ENCODE results near the gene AASDHPPT. TPM values are rescaled to one million over a fixed set of nuclear protein-coding genes. Genes with fewer than 3 reads are reported as not detected.

Gene AASDHPPT
- total RNA-seq, 1 donor from 2014 or later, result 27.6 TPM

- ATAC-seq (no peak), DNase-seq (no peak)
- no peaks in the 10 kb centered on the region for H3K4me1 ChIP-seq
- no peaks in the 10 kb centered on the region for H3K9me3 ChIP-seq
- no peak for TF ChIP-seq CTCF (IDR thresholded peaks at IDR 0.05)
- no peaks in the 10 kb centered on the region for H3K27me3 ChIP-seq (ENCODE audit: low read depth)
- H3K27ac ChIP-seq, result no peak overlapping the region
- intact Hi-C loops (cut with DNase I), result no loop called here
- peaks cover 22% of the 10 kb centered on the region for H3K36me3 ChIP-seq
- H3K4me3 ChIP-seq, result no peak overlapping the region
These were observed 23.9 kb downstream of the AASDHPPT start for GRCh38 chr11:106101370-106101769.

GRCh38 chr11:106101819-106102218, 24.4 kb downstream of the AASDHPPT start:
- H3K4me3 ChIP-seq, result no peak overlapping the region
- ATAC-seq (no peak), DNase-seq (no peak)
- H3K9me3 ChIP-seq, result no peaks in the 10 kb centered on the region
- H3K27ac ChIP-seq, result no peak overlapping the region
- peaks cover 17% of the 10 kb centered on the region for H3K36me3 ChIP-seq
- H3K27me3 ChIP-seq (ENCODE audit: low read depth), result no peaks in the 10 kb centered on the region
- no peak for TF ChIP-seq CTCF (IDR thresholded peaks at IDR 0.05)
- intact Hi-C loops (cut with DNase I), result no loop called here
- no peaks in the 10 kb centered on the region for H3K4me1 ChIP-seq

- intact Hi-C loops (cut with DNase I), result no loop called here
- no peak for DNase-seq
- Histone ChIP-seq H3K36me3 (no peaks in the 10 kb centered on the region), H3K27ac (no peak overlapping the region), H3K4me1 (no peaks in the 10 kb centered on the region), H3K9me3 (no peaks in the 10 kb centered on the region), H3K27me3 (ENCODE audit: low read depth) (no peaks in the 10 kb centered on the region), H3K4me3 (no peak overlapping the region)
- no peak for TF ChIP-seq CTCF (IDR thresholded peaks at IDR 0.05)
- no peak for ATAC-seq
These were observed 28.5 kb downstream of the AASDHPPT start for GRCh38 chr11:106105986-106106385.

GRCh38 chr11:106121570-106122320, 44.3 kb downstream of the AASDHPPT start:
- intact Hi-C loops (cut with DNase I), result no loop called here
- no peak overlapping the region for H3K4me3 ChIP-seq
- H3K27ac ChIP-seq, result no peak overlapping the region
- H3K36me3 ChIP-seq, result no peaks in the 10 kb centered on the region
- ATAC-seq (no peak), DNase-seq (no peak)
- H3K27me3 ChIP-seq (ENCODE audit: low read depth), result no peaks in the 10 kb centered on the region
- no peaks in the 10 kb centered on the region for H3K4me1 ChIP-seq
- no peaks in the 10 kb centered on the region for H3K9me3 ChIP-seq
- no peak for TF ChIP-seq CTCF (IDR thresholded peaks at IDR 0.05)

GRCh38 chr11:106127604-106128003, 50.1 kb downstream of the AASDHPPT start:
- ATAC-seq (no peak), DNase-seq (no peak)
- Histone ChIP-seq H3K27ac (no peak overlapping the region), H3K4me1 (no peaks in the 10 kb centered on the region), H3K4me3 (no peak overlapping the region), H3K9me3 (no peaks in the 10 kb centered on the region), H3K27me3 (ENCODE audit: low read depth) (no peaks in the 10 kb centered on the region), H3K36me3 (no peaks in the 10 kb centered on the region)
- intact Hi-C loops (cut with DNase I), result no loop called here
- no peak for TF ChIP-seq CTCF (IDR thresholded peaks at IDR 0.05)

Measured in lower lobe of right lung (tissue), 2 donors.